Neural cell (in vitro differentiated cells): ENCODE results near the gene TRIM5.

Source experiments
- CTCF ChIP-seq: fragments of 450-650 bp; IDR thresholded peaks from 2 replicates; pipeline ENCODE4 v1.5.1; 2014; ENCODE audit warnings: antibody characterized with exemption, mild to moderate bottlenecking, moderate library complexity; ENCODE audit not compliant: poor library complexity, severe bottlenecking
- EP300 ChIP-seq: fragments of 450-650 bp; conservative IDR thresholded peaks from 2 replicates; pipeline ENCODE4 v1.6.1; 2014; ENCODE audit warnings: antibody characterized with exemption, mild to moderate bottlenecking, moderate library complexity; ENCODE audit not compliant: poor library complexity, severe bottlenecking
- EZH2 ChIP-seq: fragments of 200-600, 300-800 bp; shearing (Covaris generic), sonication (generic); IDR thresholded peaks from 2 replicates; pipeline ENCODE4 v1.6.1; 2014; ENCODE audit warnings: antibody characterized with exemption, low read length, borderline replicate concordance, mild to moderate bottlenecking; ENCODE audit not compliant: insufficient read depth, poor library complexity, severe bottlenecking
- MXI1 ChIP-seq: fragments of 450-650 bp; conservative IDR thresholded peaks from 2 replicates; pipeline ENCODE4 v1.6.1; 2014; ENCODE audit warnings: antibody characterized with exemption, mild to moderate bottlenecking; ENCODE audit not compliant: poor library complexity, severe bottlenecking
- POLR2AphosphoS5 ChIP-seq: IDR thresholded peaks from 2 replicates; pipeline ENCODE4 v1.6.1; 2012
- RAD21 ChIP-seq: fragments of 450-650 bp; conservative IDR thresholded peaks from 2 replicates; pipeline ENCODE4 v1.6.1; 2014; ENCODE audit warnings: antibody characterized with exemption, mild to moderate bottlenecking, moderate library complexity
- TAF1 ChIP-seq: IDR thresholded peaks from 2 replicates; pipeline ENCODE4 v1.6.1; 2012; ENCODE audit warnings: low read depth
- TF ChIP-seq, protein P1 (sequence below): IDR thresholded peaks from 2 replicates; pipeline ENCODE4 v1.6.1; 2012; ENCODE audit warnings: borderline replicate concordance

- TF ChIP-seq CTCF = no peak
- TF ChIP-seq, protein P1, sequence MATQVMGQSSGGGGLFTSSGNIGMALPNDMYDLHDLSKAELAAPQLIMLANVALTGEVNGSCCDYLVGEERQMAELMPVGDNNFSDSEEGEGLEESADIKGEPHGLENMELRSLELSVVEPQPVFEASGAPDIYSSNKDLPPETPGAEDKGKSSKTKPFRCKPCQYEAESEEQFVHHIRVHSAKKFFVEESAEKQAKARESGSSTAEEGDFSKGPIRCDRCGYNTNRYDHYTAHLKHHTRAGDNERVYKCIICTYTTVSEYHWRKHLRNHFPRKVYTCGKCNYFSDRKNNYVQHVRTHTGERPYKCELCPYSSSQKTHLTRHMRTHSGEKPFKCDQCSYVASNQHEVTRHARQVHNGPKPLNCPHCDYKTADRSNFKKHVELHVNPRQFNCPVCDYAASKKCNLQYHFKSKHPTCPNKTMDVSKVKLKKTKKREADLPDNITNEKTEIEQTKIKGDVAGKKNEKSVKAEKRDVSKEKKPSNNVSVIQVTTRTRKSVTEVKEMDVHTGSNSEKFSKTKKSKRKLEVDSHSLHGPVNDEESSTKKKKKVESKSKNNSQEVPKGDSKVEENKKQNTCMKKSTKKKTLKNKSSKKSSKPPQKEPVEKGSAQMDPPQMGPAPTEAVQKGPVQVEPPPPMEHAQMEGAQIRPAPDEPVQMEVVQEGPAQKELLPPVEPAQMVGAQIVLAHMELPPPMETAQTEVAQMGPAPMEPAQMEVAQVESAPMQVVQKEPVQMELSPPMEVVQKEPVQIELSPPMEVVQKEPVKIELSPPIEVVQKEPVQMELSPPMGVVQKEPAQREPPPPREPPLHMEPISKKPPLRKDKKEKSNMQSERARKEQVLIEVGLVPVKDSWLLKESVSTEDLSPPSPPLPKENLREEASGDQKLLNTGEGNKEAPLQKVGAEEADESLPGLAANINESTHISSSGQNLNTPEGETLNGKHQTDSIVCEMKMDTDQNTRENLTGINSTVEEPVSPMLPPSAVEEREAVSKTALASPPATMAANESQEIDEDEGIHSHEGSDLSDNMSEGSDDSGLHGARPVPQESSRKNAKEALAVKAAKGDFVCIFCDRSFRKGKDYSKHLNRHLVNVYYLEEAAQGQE = no peak
- TF ChIP-seq EZH2 = no peak
- no peak for TF ChIP-seq POLR2AphosphoS5
- no peak for TF ChIP-seq MXI1
- no peak for TF ChIP-seq RAD21
- no peak for TF ChIP-seq TAF1
- no peak for TF ChIP-seq EP300
Measured at GRCh38 chr11:5705688-5706087, 20.8 kb upstream of the TRIM5 start.
